ENCODE data around the gene LMO3. TPM values are rescaled to one million over a fixed set of nuclear protein-coding genes. Genes with fewer than 3 reads are reported as not detected.

LMO3 gene
- total RNA-seq, 1 experiment from 2014 or later: not detected

GRCh38 chr12:16531621-16532020, 74.3 kb downstream of the LMO3 start:
- intact Hi-C loops (cut with micrococcal nuclease): no loop called here
- Mint-ChIP-seq H3K36me3 (ENCODE audit: insufficient read depth, unreplicated experiment) (no peaks in the 10 kb centered on the region), H3K9me3 (ENCODE audit: unreplicated experiment) (no peaks in the 10 kb centered on the region), H3K27ac (ENCODE audit: low read depth, unreplicated experiment) (no peak overlapping the region), H3K4me1 (ENCODE audit: insufficient read depth, unreplicated experiment) (no peaks in the 10 kb centered on the region), H3K4me3 (ENCODE audit: unreplicated experiment) (no peak overlapping the region), H3K27me3 (ENCODE audit: insufficient read depth, unreplicated experiment) (no peaks in the 10 kb centered on the region)
- no TSS peak for BruUV-seq (replicated peaks)
- ChIA-PET POLR2A (no interaction called here), CTCF (interaction anchor here (1.2 kb wide), 1 partner anchor 8 kb away, joined by 3 read pairs; no protein-coding TSS in a partner anchor)
- TF ChIP-seq CTCF (IDR thresholded peaks at IDR 0.05; ENCODE audit: unreplicated experiment): no peak
- DNase-seq (ENCODE audit: unreplicated experiment): peak; percentile 55

- DNase-seq (ENCODE audit: unreplicated experiment): no peak
- H3K36me3 Mint-ChIP-seq (ENCODE audit: insufficient read depth, unreplicated experiment): no peaks in the 10 kb centered on the region
- no peak for TF ChIP-seq CTCF (IDR thresholded peaks at IDR 0.05; ENCODE audit: unreplicated experiment)
- ChIA-PET CTCF (no interaction called here), POLR2A (no interaction called here)
- no peak overlapping the region for H3K4me3 Mint-ChIP-seq (ENCODE audit: unreplicated experiment)
- H3K27ac Mint-ChIP-seq (ENCODE audit: low read depth, unreplicated experiment): no peak overlapping the region
- BruUV-seq (replicated peaks): no TSS peak
- H3K4me1 Mint-ChIP-seq (ENCODE audit: insufficient read depth, unreplicated experiment): no peaks in the 10 kb centered on the region
- H3K9me3 Mint-ChIP-seq (ENCODE audit: unreplicated experiment): no peaks in the 10 kb centered on the region
- H3K27me3 Mint-ChIP-seq (ENCODE audit: insufficient read depth, unreplicated experiment): no peaks in the 10 kb centered on the region
- intact Hi-C loops (cut with micrococcal nuclease): no loop called here
These were observed 75.6 kb downstream of the LMO3 start for GRCh38 chr12:16530268-16530850.

GRCh38 chr12:16526693-16527092, 79.3 kb downstream of the LMO3 start:
- BruUV-seq (replicated peaks): no TSS peak
- H3K36me3 Mint-ChIP-seq (ENCODE audit: insufficient read depth, unreplicated experiment): no peaks in the 10 kb centered on the region
- peak; percentile 62 for DNase-seq (ENCODE audit: unreplicated experiment)
- POLR2A ChIA-PET: no interaction called here
- no peak overlapping the region for H3K27ac Mint-ChIP-seq (ENCODE audit: low read depth, unreplicated experiment)
- no peaks in the 10 kb centered on the region for H3K4me1 Mint-ChIP-seq (ENCODE audit: insufficient read depth, unreplicated experiment)
- no peak for TF ChIP-seq CTCF (IDR thresholded peaks at IDR 0.05; ENCODE audit: unreplicated experiment)
- no peaks in the 10 kb centered on the region for H3K27me3 Mint-ChIP-seq (ENCODE audit: insufficient read depth, unreplicated experiment)
- intact Hi-C loops (cut with micrococcal nuclease): no loop called here
- H3K4me3 Mint-ChIP-seq (ENCODE audit: unreplicated experiment): no peak overlapping the region
- H3K9me3 Mint-ChIP-seq (ENCODE audit: unreplicated experiment): no peaks in the 10 kb centered on the region
- CTCF ChIA-PET: interaction anchor here (1.2 kb wide), 1 partner anchor 189 kb away, joined by 4 read pairs; no protein-coding TSS in a partner anchor

- no peak for DNase-seq (ENCODE audit: unreplicated experiment)
- intact Hi-C loops (cut with micrococcal nuclease): no loop called here
- no peaks in the 10 kb centered on the region for H3K9me3 Mint-ChIP-seq (ENCODE audit: unreplicated experiment)
- CTCF ChIA-PET: no interaction called here
- no peaks in the 10 kb centered on the region for H3K4me1 Mint-ChIP-seq (ENCODE audit: insufficient read depth, unreplicated experiment)
- no peaks in the 10 kb centered on the region for H3K27me3 Mint-ChIP-seq (ENCODE audit: insufficient read depth, unreplicated experiment)
- peak overlapping the region; percentile 25 for H3K27ac Mint-ChIP-seq (ENCODE audit: low read depth, unreplicated experiment)
- H3K4me3 Mint-ChIP-seq (ENCODE audit: unreplicated experiment): no peak overlapping the region
- H3K36me3 Mint-ChIP-seq (ENCODE audit: insufficient read depth, unreplicated experiment): no peaks in the 10 kb centered on the region
- no TSS peak for BruUV-seq (replicated peaks)
- no peak for TF ChIP-seq CTCF (IDR thresholded peaks at IDR 0.05; ENCODE audit: unreplicated experiment)
- POLR2A ChIA-PET: interaction anchor here (0.6 kb wide), 1 partner anchor 11 kb away, joined by 3 read pairs; no protein-coding TSS in a partner anchor
These were observed 81.6 kb downstream of the LMO3 start for GRCh38 chr12:16524378-16524777.
